IMR-90 (cell line): ENCODE results near the gene RASL11A. TPM values are rescaled to one million over a fixed set of nuclear protein-coding genes. Genes with fewer than 3 reads are reported as not detected.

ENCODE experiments used
- ATAC-seq: fragments of 200-7000 bp; cut with Tn5 transposase; 2 replicates; pipeline ENCODE4 v1.9.1; 2020; ENCODE audit warnings: low read depth, mild to moderate bottlenecking, moderate library complexity
- BruUV-seq: library from RNA; stranded (reverse); fragments of 400-500 nt; replicated peaks from 2 replicates; lab custom pipeline; 2021; lab: Mats Ljungman, UMichigan
- CTCF ChIA-PET: fragments of 300-600 bp; formaldehyde crosslinking; extraction: SDS; loops from one replicate; lab custom pipeline; 2021; ENCODE audit warnings: antibody characterized with exemption; lab: Yijun Ruan, JAX
- POLR2A ChIA-PET: fragments of 300-600 bp; sonication (Branson Sonifier 250); formaldehyde crosslinking; loops from one replicate; lab custom pipeline; 2022; ENCODE audit warnings: antibody characterized with exemption; ENCODE audit not compliant: unreplicated experiment; lab: Charles Lee
- DNase-seq: peaks from one replicate; pipeline ENCODE4 v3.0.0; 2013
- H2AFZ ChIP-seq: replicated peaks from 2 replicates; pipeline ENCODE3; 2013; ENCODE audit warnings: low read length, mild to moderate bottlenecking; ENCODE audit not compliant: poor library complexity
- H2AK5ac ChIP-seq: 2 replicates; pipeline ENCODE4 v1.6.1; 2013; ENCODE audit warnings: low read depth, low read length, inconsistent platforms
- H2AK9ac ChIP-seq: replicated peaks from 2 replicates; pipeline ENCODE3; 2013; ENCODE audit warnings: mild to moderate bottlenecking, low read depth, low read length, moderate library complexity; ENCODE audit not compliant: poor library complexity
- H2BK120ac ChIP-seq: 2 replicates; pipeline ENCODE4 v1.6.1; 2013; ENCODE audit warnings: low read depth, low read length, inconsistent platforms
- H2BK15ac ChIP-seq: 3 replicates; pipeline ENCODE4 v1.6.1; 2013; ENCODE audit warnings: low read depth, low read length, inconsistent platforms
- H2BK20ac ChIP-seq: 2 replicates; pipeline ENCODE4 v1.6.1; 2013; ENCODE audit warnings: low read depth, mild to moderate bottlenecking, inconsistent platforms, low read length, moderate library complexity
- H2BK5ac ChIP-seq: 2 replicates; pipeline ENCODE4 v1.6.1; 2013; ENCODE audit warnings: mild to moderate bottlenecking, low read depth, low read length, inconsistent platforms; ENCODE audit not compliant: poor library complexity, severe bottlenecking
- H3K14ac ChIP-seq: replicated peaks from 2 replicates; pipeline ENCODE4 v1.6.1; 2013; ENCODE audit warnings: low read depth, low read length, inconsistent platforms
- H3K18ac ChIP-seq: 2 replicates; pipeline ENCODE4 v1.6.1; 2013; ENCODE audit warnings: low read depth, low read length, control low read depth
- H3K23ac ChIP-seq: 2 replicates; pipeline ENCODE4 v1.6.1; 2013; ENCODE audit warnings: low read depth, low read length, inconsistent platforms
- H3K27ac ChIP-seq: 2 replicates; pipeline ENCODE4 v1.5.1; 2013; ENCODE audit warnings: mild to moderate bottlenecking, control low read depth, low read length; ENCODE audit not compliant: insufficient read depth
- H3K27me3 ChIP-seq: 2 replicates; pipeline ENCODE4 v1.6.1; 2013; ENCODE audit warnings: low read length; ENCODE audit not compliant: control insufficient read depth, insufficient read depth
- H3K36me3 ChIP-seq: 2 replicates; pipeline ENCODE4 v1.6.1; 2013; ENCODE audit warnings: low read length, mixed read lengths; ENCODE audit not compliant: control insufficient read depth, insufficient read depth
- H3K4ac ChIP-seq: 2 replicates; pipeline ENCODE4 v1.6.1; 2013; ENCODE audit warnings: low read depth, low read length, inconsistent platforms
- H3K4me1 ChIP-seq: 2 replicates; pipeline ENCODE4 v1.6.1; 2013; ENCODE audit warnings: low read length, mixed read lengths; ENCODE audit not compliant: control insufficient read depth, insufficient read depth
- H3K4me2 ChIP-seq: 2 replicates; pipeline ENCODE4 v1.6.1; 2013; ENCODE audit warnings: low read depth, mild to moderate bottlenecking, control low read depth, low read length, moderate library complexity
- H3K4me3 ChIP-seq: 2 replicates; pipeline ENCODE4 v1.5.1; 2013; ENCODE audit warnings: low read depth, mild to moderate bottlenecking, control low read depth, low read length, moderate library complexity; ENCODE audit not compliant: insufficient read depth
- H3K56ac ChIP-seq: 2 replicates; pipeline ENCODE4 v1.6.1; 2013; ENCODE audit warnings: low read length, inconsistent platforms; ENCODE audit not compliant: insufficient read depth; ENCODE audit errors: extremely low read depth
- H3K79me1 ChIP-seq, 2 experiments: 2 replicates each; pipeline ENCODE4 v1.6.1; 2013; ENCODE audit warnings: low read length in 2 of 2, inconsistent platforms in 1 of 2, low read depth in 1 of 2
- H3K9ac ChIP-seq: 2 replicates; pipeline ENCODE4 v1.6.1; 2013; ENCODE audit warnings: low read depth, low read length, control low read depth
- H3K9me1 ChIP-seq: 2 replicates; pipeline ENCODE4 v1.6.1; 2013; ENCODE audit warnings: low read length, inconsistent platforms; ENCODE audit not compliant: insufficient read depth
- H3K9me3 ChIP-seq: 2 replicates; pipeline ENCODE4 v1.6.1; 2013; ENCODE audit warnings: low read length; ENCODE audit not compliant: control insufficient read depth, insufficient read depth
- H4K20me1 ChIP-seq: 2 replicates; pipeline ENCODE4 v1.6.1; 2013; ENCODE audit warnings: low read length, inconsistent platforms; ENCODE audit not compliant: insufficient read depth
- H4K5ac ChIP-seq: 2 replicates; pipeline ENCODE4 v1.6.1; 2013; ENCODE audit warnings: mild to moderate bottlenecking, low read depth, low read length, control low read depth
- H4K8ac ChIP-seq, 2 experiments: 2 replicates each; pipeline ENCODE4 v1.6.1; 2013; ENCODE audit warnings: low read depth in 2 of 2, low read length in 2 of 2, control low read depth in 1 of 2, inconsistent platforms in 1 of 2
- H4K91ac ChIP-seq: 2 replicates; pipeline ENCODE4 v1.6.1; 2013; ENCODE audit warnings: low read depth, low read length, inconsistent platforms; ENCODE audit not compliant: insufficient read depth
- BHLHE40 ChIP-seq: fragments of 150-350 bp; IDR thresholded peaks from 2 replicates; pipeline ENCODE4 v1.6.1; 2016; ENCODE audit warnings: mild to moderate bottlenecking, low read depth, low read length
- FOS ChIP-seq: fragments of 150-350 bp; IDR thresholded peaks from 2 replicates; pipeline ENCODE4 v1.6.1; 2016; ENCODE audit warnings: low read depth, low read length
- MAFK ChIP-seq: IDR thresholded peaks from 2 replicates; pipeline ENCODE4 v1.6.1; 2012; ENCODE audit warnings: low read depth, low read length, improper control_type of control experiment
- MAZ ChIP-seq: IDR thresholded peaks from 2 replicates; pipeline ENCODE4 v1.6.1; 2012; ENCODE audit warnings: low read depth, mild to moderate bottlenecking, low read length, improper control_type of control experiment, moderate library complexity, borderline replicate concordance
- RAD21 ChIP-seq: IDR thresholded peaks from 2 replicates; pipeline ENCODE4 v1.6.1; 2012; ENCODE audit warnings: low read length, improper control_type of control experiment
- RCOR1 ChIP-seq: IDR thresholded peaks from 2 replicates; pipeline ENCODE4 v1.6.1; 2012; ENCODE audit warnings: mild to moderate bottlenecking, low read length, improper control_type of control experiment; ENCODE audit not compliant: insufficient replicate concordance
- RFX5 ChIP-seq: IDR thresholded peaks from 2 replicates; pipeline ENCODE4 v1.8.0; 2012; ENCODE audit warnings: low read depth, mild to moderate bottlenecking, low read length, moderate library complexity
- WGBS, 2 experiments: methylation state at CpG; one replicate each; pipeline versions ENCODE4 v1.1.5 to v1.1.7; 2013; ENCODE audit warnings: missing lambda C conversion rate in 2 of 2; ENCODE audit not compliant: insufficient read length in 1 of 2; ENCODE audit errors: extremely low coverage in 2 of 2; 5-methylcytosine and 5-hydroxymethylcytosine counted together
- dilution Hi-C: fragments of 300-500 bp; cut with HindIII; formaldehyde crosslinking; loops from one replicate; pipeline ENCODE4 v1.14.3; 2018; ENCODE audit warnings: low sequenced_read_pairs; ENCODE audit not compliant: unreplicated experiment
- in situ Hi-C: fragments of 300-500 bp; cut with MboI; formaldehyde crosslinking; loops from 3 replicates; pipeline ENCODE4 v1.14.3; 2019; ENCODE audit warnings: low sequenced_read_pairs, inconsistent platforms, mixed read lengths
- intact Hi-C: fragments of 100-400 bp; cut with micrococcal nuclease; formaldehyde crosslinking; loops from 2 replicates; pipeline ENCODE4 v1.10.0; 2022
- polyA plus RNA-seq, 3 experiments: library from polyadenylated mRNA; depleted of rRNA; stranded (reverse); fragments of >200 nt; gene quantifications; 2 replicates each; pipeline ENCODE4 v1.2.3, GENCODE V29; 2012; ENCODE audit warnings: low replicate concordance in 1 of 3
- total RNA-seq: library from RNA; depleted of rRNA; stranded (reverse); fragments of >200 nt; gene quantifications from 2 replicates; pipeline ENCODE4 v1.2.3, GENCODE V29; 2012

Gene RASL11A
- total and polyA plus RNA-seq, 2 of the 4 experiments (the other 2 are of a cell fraction) = 10.4 to 18.5 TPM

- Histone ChIP-seq H3K27ac (no peak overlapping the region), H3K18ac (peak overlapping the region; percentile 1; the same call in 1 of the 2 replicates), H2BK15ac (no peak overlapping the region), H4K20me1 (peaks cover 33% of the 10 kb centered on the region; the same call in 1 of the 2 replicates), H3K79me1 (peaks cover 0 to 32% of the 10 kb centered on the region in 2 experiments; a peak in 3 of 4 replicates), H2AK9ac (no peak overlapping the region), H3K23ac (peak overlapping the region; percentile 51; the same call in 1 of the 2 replicates), H4K91ac (0 out of 2 replicates have a peak overlapping the region, but pooled peaks have one; percentile 10), H3K14ac (peak overlapping the region; percentile 62; the same call in 1 of the 2 replicates), H3K4me3 (peak overlapping the region; percentile 71), H3K56ac (peak overlapping the region; percentile 46; the same call in 1 of the 2 replicates), H2BK20ac (no peak overlapping the region), H3K4me2 (peak overlapping the region; percentile 74; the same call in 1 of the 2 replicates), H3K9me1 (0 out of 2 replicates have a peak, but pooled peaks cover 3% of the 10 kb centered on the region), H2AK5ac (no peak overlapping the region), H4K5ac (peak overlapping the region; percentile 20; the same call in 1 of the 2 replicates), H2BK120ac (peak overlapping the region; percentile 5; the same call in 1 of the 2 replicates), H2BK5ac (peak overlapping the region; percentile 59), H2AFZ (peak overlapping the region; percentile 94), H4K8ac (peak overlapping the region; percentile 79 to 89), H3K9ac (peak overlapping the region; percentile 35; the same call in 1 of the 2 replicates), H3K4ac (peak overlapping the region; percentile 51; the same call in 1 of the 2 replicates), H3K4me1 (no peaks in the 10 kb centered on the region; the same call in 1 of the 2 replicates), H3K36me3 (peaks cover 9% of the 10 kb centered on the region), H3K9me3 (no peaks in the 10 kb centered on the region), H3K27me3 (no peaks in the 10 kb centered on the region)
- in situ Hi-C loops = no loop called here
- TF ChIP-seq RFX5 (no peak), MAFK (no peak), MAZ (no peak), RCOR1 (no peak), BHLHE40 (no peak), RAD21 (peak; percentile 12; the same call in 1 of the 2 replicates), FOS (no peak)
- ATAC-seq = no peak
- DNase-seq = no peak
- BruUV-seq = TSS peak; percentile 69
- dilution Hi-C loops = no loop called here
- POLR2A ChIA-PET = interaction anchor here (0.6 kb wide), 1 partner anchor 122 kb away, joined by 4 read pairs; no protein-coding TSS in a partner anchor
- intact Hi-C loops = loop anchor here (1.0 kb wide), 2 partner anchors 78 to 265 kb away; no protein-coding TSS in a partner anchor
- CTCF ChIA-PET = interaction anchor here (1.1 kb wide), 1 partner anchor 103 kb away, joined by 4 read pairs; no protein-coding TSS in a partner anchor
- WGBS, 2 experiments = no CpG with 5 or more reads among the region's 9 CpGs
Measured at GRCh38 chr13:27250833-27251165, 19.8 kb upstream of the RASL11A start.
